K562 (cell line): Measurements from ENCODE around the gene DDX39A. TPM values are rescaled to one million over a fixed set of nuclear protein-coding genes. Genes with fewer than 3 reads are reported as not detected.

Source experiments
- BHLHE40 ChIP-seq: IDR thresholded peaks from 2 replicates; pipeline ENCODE4 v1.6.1; 2011; ENCODE audit warnings: low read length, improper control_type of control experiment
- BRD9 ChIP-seq: fragments of 450-650 bp; IDR thresholded peaks from 2 replicates; pipeline ENCODE4 v1.6.1; 2018; ENCODE audit warnings: low read depth; ENCODE audit not compliant: partially characterized antibody
- CEBPG ChIP-seq, 3 experiments: fragments of 200-800 bp in 1 of 3; sonication (Bioruptor generic) in 1 of 3; sonication (generic) in 1 of 3; formaldehyde crosslinking in 1 of 3; IDR thresholded peaks in 2 of 3; conservative IDR thresholded peaks in 1 of 3; 2 replicates each; pipeline versions ENCODE4 v1.6.1 to v1.8.0; 2016 to 2022; ENCODE audit warnings: missing compliant biosample characterization in 2 of 3, missing genetic modification characterization in 2 of 3, mild to moderate bottlenecking in 1 of 3, missing genetic modification reagents in 1 of 3
- CHD2 ChIP-seq: IDR thresholded peaks from 2 replicates; pipeline ENCODE4 v1.6.1; 2011; ENCODE audit warnings: low read depth, low read length
- E2F3 ChIP-seq: fragments of 250-450 bp; sonication (Bioruptor Pico); IDR thresholded peaks from 2 replicates; pipeline ENCODE4 v1.4.0; 2020; ENCODE audit warnings: mild to moderate bottlenecking
- EP300 ChIP-seq: IDR thresholded peaks from 2 replicates; pipeline ENCODE4 v1.6.1; 2012; ENCODE audit warnings: low read length, improper control_type of control experiment
- ETV6 ChIP-seq, 3 experiments: fragments of 150-350 bp in 1 of 3; sonication (generic) in 1 of 3; formaldehyde crosslinking in 1 of 3; IDR thresholded peaks; 2 replicates each; pipeline versions ENCODE4 v1.6.1 to v1.8.0; 2014 to 2022; ENCODE audit warnings: borderline replicate concordance in 2 of 3, low read depth in 2 of 3, antibody characterized with exemption in 1 of 3, low read length in 1 of 3, mild to moderate bottlenecking in 1 of 3, missing genetic modification reagents in 1 of 3
- GATAD2A ChIP-seq: fragments of 450-650 bp; IDR thresholded peaks from 2 replicates; pipeline ENCODE4 v1.6.1; 2017
- KAT7 ChIP-seq: sonication (generic); formaldehyde crosslinking; IDR thresholded peaks from 2 replicates; pipeline ENCODE4 v1.8.0; 2022; ENCODE audit warnings: missing genetic modification reagents, mild to moderate bottlenecking, borderline replicate concordance
- MXI1 ChIP-seq: IDR thresholded peaks from 2 replicates; pipeline ENCODE4 v1.6.1; 2011; ENCODE audit warnings: low read depth, mild to moderate bottlenecking, improper control_type of control experiment, low read length
- NUFIP1 ChIP-seq: fragments of 450-650 bp; IDR thresholded peaks from 2 replicates; pipeline ENCODE4 v1.6.1; 2018; ENCODE audit not compliant: partially characterized antibody
- POLR2AphosphoS2 ChIP-seq: IDR thresholded peaks from 2 replicates; pipeline ENCODE4 v1.6.1; 2012; ENCODE audit warnings: low read length, improper control_type of control experiment
- POLR2AphosphoS5 ChIP-seq: IDR thresholded peaks from 2 replicates; pipeline ENCODE4 v1.6.1; 2011; ENCODE audit warnings: mild to moderate bottlenecking, low read depth, low read length, moderate library complexity; ENCODE audit not compliant: control insufficient read depth, insufficient read depth
- POU5F1 ChIP-seq: fragments of 150-350 bp; IDR thresholded peaks from 2 replicates; pipeline ENCODE4 v1.6.1; 2014; ENCODE audit warnings: borderline replicate concordance, low read length, low read depth, mild to moderate bottlenecking; ENCODE audit not compliant: partially characterized antibody
- TCF7 ChIP-seq: sonication (generic); IDR thresholded peaks from 2 replicates; pipeline ENCODE4 v1.6.1; 2016; ENCODE audit warnings: antibody characterized with exemption, borderline replicate concordance
- ZC3H8 ChIP-seq: fragments of 450-650 bp; IDR thresholded peaks from 2 replicates; pipeline ENCODE4 v1.6.1; 2017
- ZFX ChIP-seq: sonication (generic); formaldehyde crosslinking; IDR thresholded peaks from 2 replicates; pipeline ENCODE4 v1.8.0; 2022; ENCODE audit warnings: mild to moderate bottlenecking, missing genetic modification reagents, moderate library complexity
- ZNF3 ChIP-seq: fragments of 250-450 bp; sonication (Bioruptor Pico); IDR thresholded peaks from 2 replicates; pipeline ENCODE4 v1.5.0; 2021; ENCODE audit warnings: mild to moderate bottlenecking, moderate library complexity
- ZNF444 ChIP-seq: fragments of 250-450 bp; sonication (Bioruptor Pico); IDR thresholded peaks from 2 replicates; pipeline ENCODE4 v1.4.0; 2020; ENCODE audit warnings: mild to moderate bottlenecking, moderate library complexity
- polyA plus RNA-seq, 8 experiments: library from polyadenylated mRNA; depleted of rRNA in 4 of 8; stranded (reverse) in 5 of 8; unstranded in 3 of 8; fragments of >200 nt; fragmentation: Nextera tagmentation in 2 of 8; fragmentation: Illumina TruSeq in 1 of 8; extraction: Ambion mirVana in 2 of 8; extraction: Trizol in 1 of 8; gene quantifications; 2 replicates each; pipeline versions ENCODE4 v1.2.1 to v1.2.3, GENCODE V29; 2011 to 2014; ENCODE audit warnings: inconsistent platforms in 1 of 8, missing spikeins in 1 of 8
- total RNA-seq, 7 experiments: library from RNA; depleted of rRNA in 6 of 7; stranded (reverse); fragments of >200 nt in 6 of 7; fragmentation: Illumina TruSeq in 2 of 7; extraction: Trizol in 2 of 7; gene quantifications; 2 replicates each; pipeline versions ENCODE4 v1.2.1 to v1.2.3, GENCODE V29; 2011 to 2021; ENCODE audit warnings: low replicate concordance in 1 of 7
- TF ChIP-seq, protein P1 (sequence below): fragments of 250-450 bp; sonication (Bioruptor Pico); IDR thresholded peaks from 2 replicates; pipeline ENCODE4 v1.8.0; 2022; ENCODE audit warnings: moderate library complexity, mild to moderate bottlenecking, inconsistent platforms
- TF ChIP-seq, protein P2 (sequence below): fragments of 450-650 bp; IDR thresholded peaks from 2 replicates; pipeline ENCODE4 v1.6.1; 2016
- TF ChIP-seq, protein P3 (sequence below): sonication (generic); formaldehyde crosslinking; IDR thresholded peaks from 2 replicates; pipeline ENCODE4 v1.8.0; 2023; ENCODE audit warnings: mild to moderate bottlenecking, missing genetic modification reagents
- TF ChIP-seq, protein P4 (sequence below): sonication (generic); formaldehyde crosslinking; IDR thresholded peaks from 2 replicates; pipeline ENCODE4 v1.8.0; 2022; ENCODE audit warnings: mild to moderate bottlenecking, low read depth, missing genetic modification reagents

DDX39A gene
- total and polyA plus RNA-seq, 9 of the 15 experiments (the other 6 are each of a cell fraction or from before 2014, with no cell fraction given) = 90.3 to 250 (median 188) TPM

DNA sequence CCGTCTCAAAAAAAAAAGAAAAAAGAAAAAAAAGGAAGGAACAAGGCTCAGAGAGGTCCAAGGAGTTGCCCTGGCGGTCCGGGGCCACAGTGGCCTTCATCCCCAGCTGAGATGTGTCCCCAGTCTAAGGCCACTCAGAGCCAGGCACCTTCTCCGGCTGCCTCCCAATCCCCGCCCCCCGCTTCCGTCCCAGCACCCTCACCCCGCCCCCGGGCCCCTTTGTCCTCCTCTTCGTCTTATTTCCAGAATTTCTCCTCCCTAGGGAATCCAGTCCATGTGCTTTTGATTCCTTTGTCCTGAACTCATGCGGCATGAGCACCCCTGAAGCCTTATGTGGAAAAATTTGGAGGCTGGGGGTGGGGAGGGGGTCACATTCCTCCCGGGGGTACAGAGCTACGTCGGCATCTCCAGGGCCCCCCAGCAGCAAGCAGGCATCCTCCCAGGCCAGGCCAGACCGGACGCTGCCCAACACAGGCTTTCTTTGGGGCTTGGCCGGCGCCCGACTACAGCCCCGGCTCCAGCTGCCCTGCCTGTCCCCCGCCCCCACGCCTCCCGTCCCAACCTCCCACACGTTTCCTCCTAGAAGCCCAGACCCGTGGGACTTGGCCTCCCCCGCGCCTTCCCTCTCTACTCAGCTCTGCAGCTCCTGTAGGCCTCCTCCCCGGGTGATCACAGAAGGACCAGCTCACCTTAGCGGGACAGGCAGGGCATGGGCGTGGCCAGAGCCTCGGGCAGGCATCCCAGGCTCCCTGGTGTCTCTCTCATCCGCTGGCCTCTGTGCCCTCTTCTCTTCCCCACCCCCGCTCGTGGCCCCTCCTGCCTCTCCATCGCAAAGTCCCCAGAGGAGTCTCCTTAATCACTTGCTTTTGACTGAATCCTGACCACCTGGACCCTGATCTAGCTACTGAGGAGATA lies 55.7 kb downstream of the DDX39A start (continued):
- TF ChIP-seq BRD9 (peak; percentile 22), ZNF3 (CRISPR knock-in tag) (no peak), E2F3 (CRISPR knock-in tag) (no peak), KAT7 (CRISPR knock-in tag) (peak; percentile 62; the same call in 1 of the 2 replicates), POLR2AphosphoS5 (peak; percentile 57; the same call in 1 of the 2 replicates), ZFX (CRISPR knock-in tag) (peak; percentile 44; the same call in 1 of the 2 replicates), POU5F1 (no peak), ETV6 (IDR thresholded peaks at IDR 0.05; ENCODE audit: borderline replicate concordance in 1 of 2, low read depth in 2 of 2, low read length in 1 of 2) (no peak; a peak in 1 of 4 replicates), ETV6 (CRISPR knock-in tag; IDR thresholded peaks at IDR 0.05; ENCODE audit: borderline replicate concordance) (no peak), ZNF444 (CRISPR knock-in tag) (no peak), CEBPG (CRISPR knock-in tag; IDR thresholded peaks at IDR 0.05) (no peak), CEBPG (tag; conservative IDR thresholded peaks at IDR 0.05 in 1 of 2, IDR thresholded peaks at IDR 0.05 in 1 of 2) (no peak), TCF7 (no peak), CHD2 (no peak), MXI1 (no peak), ZC3H8 (no peak), POLR2AphosphoS2 (no peak), EP300 (peak; percentile 52; the same call in 1 of the 2 replicates), BHLHE40 (peak; percentile 74), GATAD2A (peak; percentile 63; the same call in 1 of the 2 replicates), NUFIP1 (no peak)
- TF ChIP-seq, protein P1, sequence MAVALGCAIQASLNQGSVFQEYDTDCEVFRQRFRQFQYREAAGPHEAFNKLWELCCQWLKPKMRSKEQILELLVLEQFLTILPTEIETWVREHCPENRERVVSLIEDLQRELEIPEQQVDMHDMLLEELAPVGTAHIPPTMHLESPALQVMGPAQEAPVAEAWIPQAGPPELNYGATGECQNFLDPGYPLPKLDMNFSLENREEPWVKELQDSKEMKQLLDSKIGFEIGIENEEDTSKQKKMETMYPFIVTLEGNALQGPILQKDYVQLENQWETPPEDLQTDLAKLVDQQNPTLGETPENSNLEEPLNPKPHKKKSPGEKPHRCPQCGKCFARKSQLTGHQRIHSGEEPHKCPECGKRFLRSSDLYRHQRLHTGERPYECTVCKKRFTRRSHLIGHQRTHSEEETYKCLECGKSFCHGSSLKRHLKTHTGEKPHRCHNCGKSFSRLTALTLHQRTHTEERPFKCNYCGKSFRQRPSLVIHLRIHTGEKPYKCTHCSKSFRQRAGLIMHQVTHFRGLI (CRISPR knock-in tag) = no peak
- TF ChIP-seq, protein P2, sequence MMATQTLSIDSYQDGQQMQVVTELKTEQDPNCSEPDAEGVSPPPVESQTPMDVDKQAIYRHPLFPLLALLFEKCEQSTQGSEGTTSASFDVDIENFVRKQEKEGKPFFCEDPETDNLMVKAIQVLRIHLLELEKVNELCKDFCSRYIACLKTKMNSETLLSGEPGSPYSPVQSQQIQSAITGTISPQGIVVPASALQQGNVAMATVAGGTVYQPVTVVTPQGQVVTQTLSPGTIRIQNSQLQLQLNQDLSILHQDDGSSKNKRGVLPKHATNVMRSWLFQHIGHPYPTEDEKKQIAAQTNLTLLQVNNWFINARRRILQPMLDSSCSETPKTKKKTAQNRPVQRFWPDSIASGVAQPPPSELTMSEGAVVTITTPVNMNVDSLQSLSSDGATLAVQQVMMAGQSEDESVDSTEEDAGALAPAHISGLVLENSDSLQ = no peak
- TF ChIP-seq, protein P3, sequence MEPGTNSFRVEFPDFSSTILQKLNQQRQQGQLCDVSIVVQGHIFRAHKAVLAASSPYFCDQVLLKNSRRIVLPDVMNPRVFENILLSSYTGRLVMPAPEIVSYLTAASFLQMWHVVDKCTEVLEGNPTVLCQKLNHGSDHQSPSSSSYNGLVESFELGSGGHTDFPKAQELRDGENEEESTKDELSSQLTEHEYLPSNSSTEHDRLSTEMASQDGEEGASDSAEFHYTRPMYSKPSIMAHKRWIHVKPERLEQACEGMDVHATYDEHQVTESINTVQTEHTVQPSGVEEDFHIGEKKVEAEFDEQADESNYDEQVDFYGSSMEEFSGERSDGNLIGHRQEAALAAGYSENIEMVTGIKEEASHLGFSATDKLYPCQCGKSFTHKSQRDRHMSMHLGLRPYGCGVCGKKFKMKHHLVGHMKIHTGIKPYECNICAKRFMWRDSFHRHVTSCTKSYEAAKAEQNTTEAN (CRISPR knock-in tag) = no peak
- TF ChIP-seq, protein P4, sequence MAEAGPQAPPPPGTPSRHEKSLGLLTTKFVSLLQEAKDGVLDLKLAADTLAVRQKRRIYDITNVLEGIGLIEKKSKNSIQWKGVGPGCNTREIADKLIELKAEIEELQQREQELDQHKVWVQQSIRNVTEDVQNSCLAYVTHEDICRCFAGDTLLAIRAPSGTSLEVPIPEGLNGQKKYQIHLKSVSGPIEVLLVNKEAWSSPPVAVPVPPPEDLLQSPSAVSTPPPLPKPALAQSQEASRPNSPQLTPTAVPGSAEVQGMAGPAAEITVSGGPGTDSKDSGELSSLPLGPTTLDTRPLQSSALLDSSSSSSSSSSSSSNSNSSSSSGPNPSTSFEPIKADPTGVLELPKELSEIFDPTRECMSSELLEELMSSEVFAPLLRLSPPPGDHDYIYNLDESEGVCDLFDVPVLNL = no peak
